Measurements from ENCODE around the gene CDC42SE2. TPM values are rescaled to one million over a fixed set of nuclear protein-coding genes. Genes with fewer than 3 reads are reported as not detected.

CDC42SE2 gene
- total RNA-seq, 1 experiment from 2014 or later, result 23.2 TPM

DNA sequence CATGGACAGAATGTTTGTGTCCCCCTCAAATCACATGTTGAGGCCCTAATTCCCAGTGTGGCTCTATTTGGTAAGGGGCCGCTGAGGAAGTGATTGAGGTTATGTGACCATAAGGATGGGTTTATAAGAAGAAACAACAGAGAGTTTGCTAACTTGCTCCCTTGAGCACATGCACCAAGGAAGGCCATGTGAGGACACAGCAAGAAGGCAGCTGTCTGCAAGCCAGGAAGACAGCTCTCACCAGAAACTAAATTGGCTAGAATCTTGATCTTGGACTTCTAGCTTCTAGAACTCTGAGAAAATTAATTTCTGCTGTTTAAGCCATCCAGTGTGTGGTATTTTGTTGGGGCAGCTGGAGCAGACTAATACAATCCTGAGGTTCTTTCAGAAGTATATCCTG, 35.2 kb upstream of the CDC42SE2 start:
- TF ChIP-seq, protein P1, sequence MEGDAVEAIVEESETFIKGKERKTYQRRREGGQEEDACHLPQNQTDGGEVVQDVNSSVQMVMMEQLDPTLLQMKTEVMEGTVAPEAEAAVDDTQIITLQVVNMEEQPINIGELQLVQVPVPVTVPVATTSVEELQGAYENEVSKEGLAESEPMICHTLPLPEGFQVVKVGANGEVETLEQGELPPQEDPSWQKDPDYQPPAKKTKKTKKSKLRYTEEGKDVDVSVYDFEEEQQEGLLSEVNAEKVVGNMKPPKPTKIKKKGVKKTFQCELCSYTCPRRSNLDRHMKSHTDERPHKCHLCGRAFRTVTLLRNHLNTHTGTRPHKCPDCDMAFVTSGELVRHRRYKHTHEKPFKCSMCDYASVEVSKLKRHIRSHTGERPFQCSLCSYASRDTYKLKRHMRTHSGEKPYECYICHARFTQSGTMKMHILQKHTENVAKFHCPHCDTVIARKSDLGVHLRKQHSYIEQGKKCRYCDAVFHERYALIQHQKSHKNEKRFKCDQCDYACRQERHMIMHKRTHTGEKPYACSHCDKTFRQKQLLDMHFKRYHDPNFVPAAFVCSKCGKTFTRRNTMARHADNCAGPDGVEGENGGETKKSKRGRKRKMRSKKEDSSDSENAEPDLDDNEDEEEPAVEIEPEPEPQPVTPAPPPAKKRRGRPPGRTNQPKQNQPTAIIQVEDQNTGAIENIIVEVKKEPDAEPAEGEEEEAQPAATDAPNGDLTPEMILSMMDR (conservative IDR thresholded peaks at IDR 0.05), result no peak
- H3K4ac ChIP-seq (ENCODE audit: low read depth, low read length), result no peak overlapping the region
- no peaks in the 10 kb centered on the region for H3K79me2 ChIP-seq (ENCODE audit: insufficient read depth, low read length)
- no peak overlapping the region for H2BK15ac ChIP-seq (ENCODE audit: low read depth, low read length)
- no peak overlapping the region for H3K9ac ChIP-seq (ENCODE audit: extremely low read depth, insufficient read length, low read length)
- no peak for DNase-seq
- H3K56ac ChIP-seq (ENCODE audit: insufficient read length, low read depth, low read length), result no peak overlapping the region
- H3K18ac ChIP-seq (ENCODE audit: insufficient read length, low read depth, low read length), result no peak overlapping the region
- no peak overlapping the region for H4K8ac ChIP-seq (replicated peaks; ENCODE audit: insufficient read length, low read depth, low read length)
- no peak overlapping the region for H2BK12ac ChIP-seq (ENCODE audit: insufficient read length, low read depth, low read length)
- H3K23me2 ChIP-seq (ENCODE audit: insufficient read length, low read depth, low read length, poor library complexity, severe bottlenecking), result no peaks in the 10 kb centered on the region
- Mint-ChIP-seq H3K4me3 (no peak overlapping the region), H3K36me3 (ENCODE audit: insufficient read depth in 1 of 3, low read depth in 3 of 3) (no peaks in the 10 kb centered on the region), H3K9me3 (no peaks in the 10 kb centered on the region), H3K27me3 (ENCODE audit: low read depth) (no peaks in the 10 kb centered on the region), H3K4me1 (peaks cover 6 to 8% of the 10 kb centered on the region in 2 experiments; a peak in 2 of 4 replicates), H3K27ac (no peak overlapping the region)
- no peaks in the 10 kb centered on the region for H3K79me1 ChIP-seq (ENCODE audit: insufficient read depth, low read depth, low read length, poor library complexity, severe bottlenecking)
- WGBS (ENCODE audit: extremely low coverage, insufficient read length, low lambda C conversion rate), result no CpG with 5 or more reads among the region's 1 CpG
- H3K4me1 ChIP-seq (ENCODE audit: insufficient read depth, low read length), result no peaks in the 10 kb centered on the region
- no peaks in the 10 kb centered on the region for H4K20me1 ChIP-seq (ENCODE audit: control insufficient read depth, insufficient read depth, insufficient read length)
- H3K23ac ChIP-seq (ENCODE audit: insufficient read length, low read depth, low read length), result no peak overlapping the region
- H3K27me3 ChIP-seq (ENCODE audit: insufficient read depth, low read length), result no peaks in the 10 kb centered on the region
- no peak overlapping the region for H4K5ac ChIP-seq (ENCODE audit: insufficient read length, low read depth, low read length)
- no peak overlapping the region for H4K91ac ChIP-seq (ENCODE audit: insufficient read length, low read depth, low read length)
- H3T11ph ChIP-seq (ENCODE audit: low read length), result no peak overlapping the region
- no peak overlapping the region for H3K27ac ChIP-seq (ENCODE audit: insufficient read length, low read depth, low read length)
- H3K9me3 ChIP-seq (ENCODE audit: control insufficient read depth, low read depth, low read length), result no peaks in the 10 kb centered on the region
- no peak overlapping the region for H2AK5ac ChIP-seq (ENCODE audit: insufficient read length, low read length)
- H3K4me2 ChIP-seq (ENCODE audit: insufficient read depth, insufficient read length, low read length), result no peak overlapping the region
- H2BK20ac ChIP-seq (ENCODE audit: low read depth, low read length, poor library complexity, severe bottlenecking), result no peak overlapping the region
- no peak overlapping the region for H3K14ac ChIP-seq (ENCODE audit: insufficient read depth, low read length)
- no peak overlapping the region for H2BK5ac ChIP-seq (ENCODE audit: insufficient read length, low read length)
- no peak overlapping the region for H2AFZ ChIP-seq (ENCODE audit: low read length)
- no peak overlapping the region for H2BK120ac ChIP-seq (ENCODE audit: low read depth, low read length, poor library complexity, severe bottlenecking)
